ENCODE data around the gene CTXN3.

Gene CTXN3

GRCh38 chr5:127694518-127695171 is 45.8 kb downstream of the CTXN3 start:
- H3K36me3 ChIP-seq: no peaks in the 10 kb centered on the region
- no peak overlapping the region for H3K27ac ChIP-seq
- H3K9me3 ChIP-seq: no peaks in the 10 kb centered on the region
- H3K4me1 ChIP-seq (ENCODE audit: control insufficient read depth in 1 of 2, insufficient read depth in 1 of 2, low read depth in 1 of 2, low read length in 1 of 2): no peaks in the 10 kb centered on the region
- H3K27me3 ChIP-seq: no peaks in the 10 kb centered on the region
- H3K4me3 ChIP-seq (ENCODE audit: low read depth in 1 of 2, low read length in 1 of 2): no peak overlapping the region
- TF ChIP-seq CTCF (IDR thresholded peaks at IDR 0.05): no peak

- Histone ChIP-seq H3K4me1 (ENCODE audit: control insufficient read depth in 1 of 2, insufficient read depth in 1 of 2, low read depth in 1 of 2, low read length in 1 of 2) (no peaks in the 10 kb centered on the region), H3K27me3 (no peaks in the 10 kb centered on the region), H3K4me3 (ENCODE audit: low read depth in 1 of 2, low read length in 1 of 2) (no peak overlapping the region), H3K27ac (no peak overlapping the region), H3K36me3 (no peaks in the 10 kb centered on the region), H3K9me3 (no peaks in the 10 kb centered on the region)
- TF ChIP-seq CTCF (IDR thresholded peaks at IDR 0.05): no peak
Measured at GRCh38 chr5:127695346-127695745, 46.5 kb downstream of the CTXN3 start.

GRCh38 chr5:127696683-127697082 is 47.8 kb downstream of the CTXN3 start:
- H3K27ac ChIP-seq: no peak overlapping the region
- H3K4me1 ChIP-seq (ENCODE audit: control insufficient read depth in 1 of 2, insufficient read depth in 1 of 2, low read depth in 1 of 2, low read length in 1 of 2): no peaks in the 10 kb centered on the region

GRCh38 chr5:127697894-127698600 is 49.2 kb downstream of the CTXN3 start:
- H3K27ac ChIP-seq: no peak overlapping the region
- no peak for TF ChIP-seq CTCF (IDR thresholded peaks at IDR 0.05)
- no peaks in the 10 kb centered on the region for H3K36me3 ChIP-seq
- no peak overlapping the region for H3K4me3 ChIP-seq (ENCODE audit: low read depth in 1 of 2, low read length in 1 of 2)
- no peaks in the 10 kb centered on the region for H3K9me3 ChIP-seq
- H3K4me1 ChIP-seq (ENCODE audit: control insufficient read depth in 1 of 2, insufficient read depth in 1 of 2, low read depth in 1 of 2, low read length in 1 of 2): peaks cover 5 to 6% of the 10 kb centered on the region in 2 experiments
- H3K27me3 ChIP-seq: no peaks in the 10 kb centered on the region

More at GRCh38 chr5:127696683-127697082, 47.8 kb downstream of the CTXN3 start:
- no peaks in the 10 kb centered on the region for H3K36me3 ChIP-seq
- TF ChIP-seq CTCF (IDR thresholded peaks at IDR 0.05): no peak
- no peak overlapping the region for H3K4me3 ChIP-seq (ENCODE audit: low read depth in 1 of 2, low read length in 1 of 2)
- no peaks in the 10 kb centered on the region for H3K9me3 ChIP-seq
- no peaks in the 10 kb centered on the region for H3K27me3 ChIP-seq

GRCh38 chr5:127699416-127699815 is 50.5 kb downstream of the CTXN3 start:
- H3K27me3 ChIP-seq: no peaks in the 10 kb centered on the region
- H3K4me3 ChIP-seq (ENCODE audit: low read depth in 1 of 2, low read length in 1 of 2): no peak overlapping the region
- no peak for TF ChIP-seq CTCF (IDR thresholded peaks at IDR 0.05)
- no peaks in the 10 kb centered on the region for H3K36me3 ChIP-seq
- no peaks in the 10 kb centered on the region for H3K9me3 ChIP-seq
- H3K4me1 ChIP-seq (ENCODE audit: control insufficient read depth in 1 of 2, insufficient read depth in 1 of 2, low read depth in 1 of 2, low read length in 1 of 2): peaks cover 12 to 20% of the 10 kb centered on the region in 2 experiments
- no peak overlapping the region for H3K27ac ChIP-seq
